CD4-positive, CD25-positive, alpha-beta regulatory T cell (primary cell): ENCODE results near the gene SPTSSA. TPM values are rescaled to one million over a fixed set of nuclear protein-coding genes. Genes with fewer than 3 reads are reported as not detected.
"Not testable (repeated sequence)": the region's sequence is repeated elsewhere in the genome, so short reads cannot be mapped to it uniquely, and the experiment has no call there.

ENCODE experiments used
- ATAC-seq, 2 donors: fragments of 150-1000 bp; cut with Tn5 transposase; one replicate each; pipeline ENCODE4 v1.10.0; 2021; ENCODE audit warnings: low read depth in 2 of 2, moderate number of reproducible peaks in 2 of 2, moderate library complexity in 1 of 2
- DNase-seq, 3 donors: peaks; one replicate each; pipeline versions ENCODE4 v3.0.0 to v3.0.0-alpha.2; 2012 to 2022; ENCODE audit warnings: mixed read lengths in 1 of 3
- H3K27ac ChIP-seq: one replicate; pipeline ENCODE4 v1.7.0; 2013; ENCODE audit warnings: mild to moderate bottlenecking, low read length; ENCODE audit not compliant: insufficient read depth, poor library complexity, severe bottlenecking
- H3K27me3 ChIP-seq: one replicate; pipeline ENCODE4 v1.7.0; 2013; ENCODE audit warnings: low read length; ENCODE audit not compliant: control insufficient read depth, insufficient read depth
- H3K36me3 ChIP-seq: one replicate; pipeline ENCODE4 v1.7.0; 2013; ENCODE audit warnings: mild to moderate bottlenecking, low read length, moderate library complexity; ENCODE audit not compliant: control insufficient read depth, insufficient read depth
- H3K4me1 ChIP-seq: 2 replicates; pipeline ENCODE4 v1.7.0; 2013; ENCODE audit warnings: mild to moderate bottlenecking, low read length; ENCODE audit not compliant: insufficient read depth, control insufficient read depth, poor library complexity, severe bottlenecking
- H3K4me3 ChIP-seq: one replicate; pipeline ENCODE4 v1.7.0; 2013; ENCODE audit warnings: low read depth, mild to moderate bottlenecking, low read length, moderate library complexity
- H3K9me3 ChIP-seq, 2 experiments: 1 replicate in 1 of 2; 2 replicates in 1 of 2; pipeline ENCODE4 v1.7.0; 2013; ENCODE audit warnings: low read length in 2 of 2, mild to moderate bottlenecking in 1 of 2, moderate library complexity in 1 of 2; ENCODE audit not compliant: control insufficient read depth in 2 of 2
- H3K27ac Mint-ChIP-seq, 3 donors: one replicate each; pipeline ENCODE4 v1.8.0; 2020 to 2022; ENCODE audit warnings: mild to moderate bottlenecking in 3 of 3, mixed read lengths in 3 of 3, moderate library complexity in 2 of 3
- H3K27me3 Mint-ChIP-seq: one replicate; pipeline ENCODE4 v1.8.0; 2022; ENCODE audit warnings: mild to moderate bottlenecking, mixed read lengths
- H3K36me3 Mint-ChIP-seq: one replicate; pipeline ENCODE4 v1.8.0; 2020; ENCODE audit warnings: mixed read lengths
- H3K4me1 Mint-ChIP-seq, 4 donors: one replicate each; pipeline ENCODE4 v1.8.0; 2020 to 2022; ENCODE audit warnings: mixed read lengths in 4 of 4, mild to moderate bottlenecking in 1 of 4
- H3K4me3 Mint-ChIP-seq, 4 donors: one replicate each; pipeline ENCODE4 v1.8.0; 2020 to 2022; ENCODE audit warnings: mild to moderate bottlenecking in 4 of 4, mixed read lengths in 4 of 4, moderate library complexity in 3 of 4
- H3K9me3 Mint-ChIP-seq, 7 donors: one replicate each; pipeline ENCODE4 v1.8.0; 2020 to 2022; ENCODE audit warnings: mixed read lengths in 7 of 7, mild to moderate bottlenecking in 3 of 7, moderate library complexity in 2 of 7
- polyA plus RNA-seq, 4 donors: library from polyadenylated mRNA; unstranded; fragments of 300-500 nt; fragmentation: Illumina TruSeq; gene quantifications; one replicate each; pipeline ENCODE4 v1.2.3, GENCODE V29; 2021
- total RNA-seq: library from RNA; stranded (reverse); gene quantifications from one replicate; pipeline ENCODE4 v1.2.3, GENCODE V29; 2022

The SPTSSA gene
- total and polyA plus RNA-seq, 5 donors from 2014 or later: 4.0 to 10.7 (median 8.1) TPM

DNA sequence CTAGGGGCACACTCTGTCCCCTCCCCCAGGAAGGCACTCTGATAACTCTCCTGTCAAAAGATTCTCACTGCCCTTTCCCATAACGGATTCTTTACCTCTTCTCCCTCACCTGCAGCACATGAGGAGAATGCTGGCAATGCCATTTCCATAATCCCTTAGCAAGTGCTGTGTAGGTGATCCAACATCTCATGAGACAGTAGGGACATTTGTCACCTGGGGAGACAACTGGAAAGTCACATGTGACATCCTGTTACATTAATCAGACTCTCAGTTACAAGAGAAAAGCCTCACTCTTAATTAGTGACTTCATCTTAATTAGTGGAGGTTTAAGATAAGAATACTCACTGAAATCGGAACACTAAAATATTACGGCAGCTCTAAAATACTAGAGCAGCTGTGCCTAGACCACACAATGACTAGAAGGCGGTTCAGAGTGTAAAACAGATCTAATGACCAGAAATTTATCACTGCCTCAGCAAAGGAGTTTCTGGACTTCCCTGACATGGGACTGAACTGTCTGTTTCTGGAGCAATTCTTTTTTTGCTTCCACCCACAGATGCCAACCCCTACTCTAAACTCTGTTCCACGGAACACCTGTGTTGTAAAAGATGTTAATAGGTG lies 75.1 kb downstream of the SPTSSA start:
- Mint-ChIP-seq H3K27ac (no peak overlapping the region), H3K4me3 (no peak overlapping the region), H3K27me3 (peaks cover 10% of the 10 kb centered on the region), H3K9me3 (peaks cover 0 to 7% (median 3%) of the 10 kb centered on the region in 7 donors), H3K4me1 (no peaks in the 10 kb centered on the region), H3K36me3 (no peaks in the 10 kb centered on the region)
- no peak for ATAC-seq
- DNase-seq: no peak
- Histone ChIP-seq H3K36me3 (no peaks in the 10 kb centered on the region), H3K9me3 (no peaks in the 10 kb centered on the region), H3K27me3 (no peaks in the 10 kb centered on the region), H3K4me3 (no peak overlapping the region), H3K27ac (no peak overlapping the region), H3K4me1 (no peaks in the 10 kb centered on the region)

DNA sequence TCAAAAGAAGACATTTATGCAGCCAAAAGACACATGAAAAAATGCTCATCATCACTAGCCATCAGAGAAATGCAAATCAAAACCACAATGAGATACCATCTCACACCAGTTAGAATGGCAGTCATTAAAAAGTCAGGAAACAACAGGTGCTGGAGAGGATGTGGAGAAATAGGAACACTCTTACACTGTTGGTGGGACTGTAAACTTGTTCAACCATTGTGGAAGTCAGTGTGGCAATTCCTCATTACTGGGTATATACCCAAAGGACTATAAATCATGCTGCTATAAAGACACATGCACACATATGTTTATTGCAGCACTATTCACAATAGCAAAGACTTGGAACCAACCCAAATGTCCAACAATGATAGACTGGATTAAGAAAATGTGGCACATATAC lies 76.2 kb downstream of the SPTSSA start:
- not testable (repeated sequence) for H3K27ac ChIP-seq, H3K4me1 ChIP-seq, H3K9me3 Mint-ChIP-seq, ATAC-seq, H3K36me3 ChIP-seq, H3K4me3 ChIP-seq, H3K4me1 Mint-ChIP-seq, DNase-seq, H3K4me3 Mint-ChIP-seq, H3K27me3 ChIP-seq, H3K36me3 Mint-ChIP-seq, H3K9me3 ChIP-seq, H3K27ac Mint-ChIP-seq
- H3K27me3 Mint-ChIP-seq: peaks cover 10% of the 10 kb centered on the region

DNA sequence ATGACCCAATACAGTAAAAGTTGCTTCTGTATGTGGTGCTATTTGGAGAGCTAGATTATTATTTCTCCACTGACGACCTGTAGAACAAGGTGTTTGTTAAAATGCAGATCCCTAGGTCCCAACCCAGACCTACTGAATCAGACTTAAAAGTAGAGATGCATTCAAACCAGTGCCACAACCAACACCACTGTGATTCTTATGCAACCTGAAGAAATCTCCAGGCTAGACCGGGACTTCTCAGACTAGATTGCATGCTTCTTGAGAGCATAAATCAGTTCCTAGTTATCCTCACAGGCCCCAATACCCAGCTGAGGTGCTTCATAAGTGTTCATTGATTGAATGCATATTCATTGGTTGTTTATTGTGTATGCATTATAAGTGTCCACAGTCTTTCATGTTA lies 78.2 kb downstream of the SPTSSA start:
- Histone ChIP-seq H3K9me3 (no peaks in the 10 kb centered on the region), H3K27ac (no peak overlapping the region), H3K4me3 (no peak overlapping the region), H3K27me3 (no peaks in the 10 kb centered on the region), H3K36me3 (no peaks in the 10 kb centered on the region), H3K4me1 (no peaks in the 10 kb centered on the region)
- Mint-ChIP-seq H3K27ac (no peak overlapping the region), H3K4me3 (no peak overlapping the region), H3K36me3 (no peaks in the 10 kb centered on the region), H3K9me3 (peaks cover 0 to 3% (median 0%) of the 10 kb centered on the region in 7 donors), H3K27me3 (peaks cover 4% of the 10 kb centered on the region), H3K4me1 (no peaks in the 10 kb centered on the region)
- DNase-seq (no peak), ATAC-seq (no peak)

Other genes starting within 250 kb of the SPTSSA start
- gene EAPP, start 77.5 kb upstream of the SPTSSA start, total RNA-seq: 86.0 TPM
- 100 to 1,000 TPM; 122 to 171 (median 141) TPM for gene EAPP, start 77.5 kb upstream of the SPTSSA start, polyA plus RNA-seq
- gene SNX6, start 167.9 kb upstream of the SPTSSA start, total RNA-seq: 88.7 TPM
- gene SNX6, start 167.9 kb upstream of the SPTSSA start, polyA plus RNA-seq: 100 to 1,000 TPM; 132 to 171 (median 143) TPM